22Rv1 (cell line): Measurements from ENCODE around the gene ZNF600.
"Not testable (repeated sequence)": the region's sequence is repeated elsewhere in the genome, so short reads cannot be mapped to it uniquely, and the experiment has no call there.

ENCODE experiments used
- CTCF ChIP-seq: fragments of 450-650 bp; IDR thresholded peaks from 2 replicates; pipeline ENCODE4 v1.5.1; 2017; ENCODE audit warnings: mild to moderate bottlenecking
- ZFX ChIP-seq: fragments of 450-650 bp; IDR thresholded peaks from 2 replicates; pipeline ENCODE4 v1.6.1; 2017; ENCODE audit warnings: antibody characterized with exemption, borderline replicate concordance

DNA sequence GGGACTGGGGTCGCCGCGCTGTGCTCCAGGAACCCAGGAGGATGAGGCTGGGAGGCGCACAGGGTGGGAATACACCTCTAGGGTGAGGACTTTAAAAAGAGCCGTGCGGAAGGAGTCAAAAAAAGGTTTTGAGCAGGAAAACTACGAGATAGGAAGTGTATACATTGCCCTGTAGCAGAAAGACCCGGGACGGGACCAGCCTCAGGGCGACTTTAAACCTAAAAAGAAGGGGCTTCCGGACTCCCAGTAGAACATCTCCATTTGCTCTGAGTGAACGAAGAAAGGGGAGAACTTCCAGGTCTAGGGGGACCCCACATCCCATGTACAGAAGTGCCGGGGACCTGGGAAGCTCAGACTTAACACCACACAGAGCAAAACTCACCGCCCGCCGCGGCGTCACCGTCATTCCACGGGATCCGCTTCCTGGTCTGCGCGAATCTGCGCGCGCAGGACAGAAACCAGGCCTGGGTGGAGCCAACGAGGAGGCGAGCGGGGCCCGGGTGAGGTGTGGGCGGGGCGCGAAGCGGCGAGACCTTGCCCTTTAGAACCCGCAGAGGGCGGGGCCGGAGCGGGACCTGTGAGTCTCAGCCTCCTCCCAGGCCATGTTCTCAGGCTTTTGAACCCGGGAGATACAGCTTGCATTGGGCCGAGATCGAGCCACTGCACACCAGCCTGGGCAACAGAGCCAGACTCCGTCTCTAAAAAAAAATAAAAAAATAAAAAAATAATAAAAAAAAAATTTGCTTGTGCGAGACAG is 34.8 kb upstream of the ZNF600 start, which contains the start of gene ZNF28:
- not testable (repeated sequence) for TF ChIP-seq CTCF, ZFX
